ENCODE results near the gene SLC9A9.
"Not testable (repeated sequence)": the region's sequence is repeated elsewhere in the genome, so short reads cannot be mapped to it uniquely, and the experiment has no call there.

The SLC9A9 gene

GRCh38 chr3:143536817-143537535, 311.3 kb downstream of the SLC9A9 start:
- DNase-seq: no peak

GRCh38 chr3:143535994-143536784, 312.1 kb downstream of the SLC9A9 start:
- DNase-seq: no peak

- no peak for DNase-seq
Observed at GRCh38 chr3:143533391-143533790, 314.9 kb downstream of the SLC9A9 start.

- no peak for DNase-seq
Observed at GRCh38 chr3:143532091-143532490, 316.2 kb downstream of the SLC9A9 start.

GRCh38 chr3:143531101-143531500, 317.2 kb downstream of the SLC9A9 start:
- DNase-seq: no peak

GRCh38 chr3:143529798-143530197, 318.5 kb downstream of the SLC9A9 start:
- no peak for DNase-seq

GRCh38 chr3:143529018-143529478, 319.2 kb downstream of the SLC9A9 start:
- no peak for DNase-seq

- DNase-seq: no peak
Observed at GRCh38 chr3:143526011-143526545, 322.2 kb downstream of the SLC9A9 start.

GRCh38 chr3:143525408-143525807, 322.9 kb downstream of the SLC9A9 start:
- DNase-seq: no peak

GRCh38 chr3:143521803-143522202, 326.5 kb downstream of the SLC9A9 start:
- no peak for DNase-seq

- not testable (repeated sequence) for DNase-seq
Observed at GRCh38 chr3:143517131-143517530, 331.1 kb downstream of the SLC9A9 start.

- DNase-seq: no peak
Observed at GRCh38 chr3:143514874-143515273, 333.4 kb downstream of the SLC9A9 start.

- no peak for DNase-seq
Observed at GRCh38 chr3:143514109-143514508, 334.2 kb downstream of the SLC9A9 start.

GRCh38 chr3:143511174-143511879, 336.9 kb downstream of the SLC9A9 start:
- DNase-seq: no peak

- no peak for DNase-seq
Observed at GRCh38 chr3:143510601-143511000, 337.7 kb downstream of the SLC9A9 start.

GRCh38 chr3:143507735-143508580, 340.3 kb downstream of the SLC9A9 start:
- no peak for DNase-seq

GRCh38 chr3:143506190-143506589, 342.1 kb downstream of the SLC9A9 start:
- DNase-seq: no peak

- no peak for DNase-seq
Observed at GRCh38 chr3:143503325-143503885, 344.9 kb downstream of the SLC9A9 start.

GRCh38 chr3:143502081-143502480, 346.2 kb downstream of the SLC9A9 start:
- no peak for DNase-seq

- no peak for DNase-seq
Observed at GRCh38 chr3:143497382-143497781, 350.9 kb downstream of the SLC9A9 start.

- DNase-seq: no peak
Observed at GRCh38 chr3:143496191-143496590, 352.1 kb downstream of the SLC9A9 start.

GRCh38 chr3:143495527-143495926, 352.7 kb downstream of the SLC9A9 start:
- DNase-seq: no peak
